T-helper 2 cell treated with Interferon-gamma antibody and Interleukin-4, amounts not matched to agents 100 ng/mL and 5 ng/mL, for 36 hours (primary cell): ENCODE measurements around the gene MYLK3. TPM values are rescaled to one million over a fixed set of nuclear protein-coding genes. Genes with fewer than 3 reads are reported as not detected.

Experiments used
- intact Hi-C: fragments of 100-400 bp; cut with micrococcal nuclease; formaldehyde crosslinking; loops from one replicate; pipeline ENCODE4 v1.15.1; 2023
- total RNA-seq: library from RNA; stranded (reverse); gene quantifications from 2 replicates; pipeline ENCODE4 v1.2.3, GENCODE V29; 2022

Gene MYLK3
- total RNA-seq, 1 donor from 2014 or later, result 0.39 TPM

GRCh38 chr16:46759309-46759708 is 11.2 kb upstream of the MYLK3 start:
- intact Hi-C loops, result no loop called here

- intact Hi-C loops, result no loop called here
These were observed 9.4 kb upstream of the MYLK3 start for GRCh38 chr16:46757339-46758050.

DNA sequence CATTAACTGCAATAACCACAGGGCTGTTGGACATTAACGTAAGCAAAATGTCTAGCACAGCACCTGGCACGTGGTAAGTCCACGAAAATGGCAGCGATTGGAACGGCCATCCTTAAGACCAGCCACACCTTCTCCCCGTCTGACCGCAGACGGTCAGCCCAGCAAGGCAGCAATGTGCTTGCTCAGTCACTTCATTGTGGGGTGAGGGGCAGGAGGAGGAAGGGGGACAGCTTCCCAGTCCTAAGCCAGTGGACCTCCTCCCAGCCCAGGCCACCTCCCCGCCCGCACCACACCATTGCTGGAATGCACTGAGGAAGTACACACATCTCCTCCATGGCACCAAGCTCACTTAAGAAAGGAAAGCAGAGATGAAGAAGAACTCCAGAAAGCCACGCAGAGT is 8.6 kb upstream of the MYLK3 start:
- intact Hi-C loops, result no loop called here

DNA sequence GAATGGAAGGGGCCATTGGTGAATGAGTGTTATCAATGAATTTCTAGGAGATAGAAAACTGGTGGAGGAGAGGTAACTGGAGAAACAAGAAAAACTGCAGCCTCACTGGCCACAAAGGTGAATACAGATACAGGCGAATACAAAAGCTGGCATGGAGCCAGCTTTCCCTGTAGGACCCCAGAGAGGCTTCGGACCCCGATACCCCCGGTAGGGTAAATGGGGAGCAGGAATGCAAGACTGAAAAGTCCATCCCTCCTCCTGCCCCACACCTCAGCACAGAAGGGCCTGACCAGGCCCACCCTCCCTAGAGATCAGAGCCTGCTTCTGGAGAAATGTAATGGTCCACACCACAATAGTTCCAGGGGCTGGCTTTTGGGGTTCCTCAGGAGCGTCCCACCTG is 4.9 kb upstream of the MYLK3 start:
- intact Hi-C loops, result no loop called here

- intact Hi-C loops, result no loop called here
These were observed 3.2 kb upstream of the MYLK3 start for GRCh38 chr16:46751381-46751780.

GRCh38 chr16:46748775-46749705 is 896 bp upstream of the MYLK3 start:
- intact Hi-C loops, result no loop called here

DNA sequence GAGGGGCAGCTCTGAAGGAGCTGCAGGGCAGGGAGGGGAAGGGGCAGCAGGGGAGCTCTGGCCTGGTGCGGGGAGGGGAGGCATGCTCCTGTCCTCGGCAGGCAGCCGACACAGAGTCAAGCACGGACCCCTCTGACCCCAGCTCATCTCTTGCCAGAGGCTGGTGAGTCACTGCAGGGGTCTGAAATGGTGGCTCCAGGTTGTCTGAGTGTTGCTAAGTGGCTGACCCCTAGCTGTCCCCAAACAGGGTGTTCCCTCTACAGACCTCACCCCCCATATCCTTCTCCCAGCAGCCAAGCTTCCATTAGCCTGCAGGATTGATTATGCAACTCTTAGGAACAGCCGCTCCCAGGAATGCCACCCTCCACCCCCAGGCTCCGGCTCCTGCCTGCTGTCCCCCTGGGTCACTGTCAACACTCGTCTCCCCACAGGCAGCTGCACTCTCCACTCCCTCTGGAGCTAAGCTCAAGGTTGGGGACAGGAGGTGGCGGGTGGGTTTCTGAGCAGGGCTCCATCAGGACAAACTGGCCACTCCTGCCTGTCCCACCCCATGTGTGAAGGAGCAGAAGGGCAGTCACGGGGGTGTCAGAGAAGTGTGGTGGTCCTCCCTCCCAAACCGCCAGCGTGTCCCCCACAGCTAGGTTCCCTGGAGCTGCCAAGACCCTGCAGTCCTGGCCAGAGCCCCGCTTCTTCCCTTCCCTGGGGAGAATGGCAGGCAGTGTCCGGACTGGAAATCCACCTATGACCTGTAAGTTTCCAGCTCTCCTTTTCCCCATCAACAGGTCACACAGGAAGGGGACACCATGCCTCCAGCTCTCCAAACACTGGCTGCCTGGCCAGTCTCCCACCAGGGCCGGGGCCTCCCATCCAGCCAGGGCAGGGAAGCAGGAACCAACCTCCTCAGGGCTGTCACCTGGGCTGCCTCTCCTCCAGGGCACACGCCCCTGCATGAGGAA is 1.0 kb downstream of the MYLK3 start:
- intact Hi-C loops, result no loop called here

DNA sequence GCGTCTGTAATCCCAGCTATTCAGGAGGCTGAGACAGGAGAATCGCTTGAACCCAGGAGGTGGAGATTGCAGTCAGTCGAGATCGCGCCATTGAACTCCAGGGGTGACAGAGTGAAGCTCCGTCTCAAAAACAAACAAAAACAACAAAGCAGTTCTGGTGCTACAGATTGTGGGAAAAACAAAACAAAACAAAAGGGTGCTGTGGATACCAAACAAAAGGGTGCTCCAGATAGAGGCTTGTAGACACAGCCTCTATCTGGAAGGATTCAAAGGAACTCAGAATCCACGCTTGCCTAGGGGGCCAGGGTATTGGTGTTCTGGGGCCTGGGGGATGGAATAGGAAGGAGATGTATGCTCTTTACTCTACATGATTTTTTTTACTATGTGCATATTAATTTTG is 2.5 kb downstream of the MYLK3 start:
- intact Hi-C loops, result no loop called here

GRCh38 chr16:46743232-46743719 is 4.9 kb downstream of the MYLK3 start:
- intact Hi-C loops, result no loop called here

GRCh38 chr16:46739934-46740333 is 8.2 kb downstream of the MYLK3 start:
- intact Hi-C loops, result no loop called here

DNA sequence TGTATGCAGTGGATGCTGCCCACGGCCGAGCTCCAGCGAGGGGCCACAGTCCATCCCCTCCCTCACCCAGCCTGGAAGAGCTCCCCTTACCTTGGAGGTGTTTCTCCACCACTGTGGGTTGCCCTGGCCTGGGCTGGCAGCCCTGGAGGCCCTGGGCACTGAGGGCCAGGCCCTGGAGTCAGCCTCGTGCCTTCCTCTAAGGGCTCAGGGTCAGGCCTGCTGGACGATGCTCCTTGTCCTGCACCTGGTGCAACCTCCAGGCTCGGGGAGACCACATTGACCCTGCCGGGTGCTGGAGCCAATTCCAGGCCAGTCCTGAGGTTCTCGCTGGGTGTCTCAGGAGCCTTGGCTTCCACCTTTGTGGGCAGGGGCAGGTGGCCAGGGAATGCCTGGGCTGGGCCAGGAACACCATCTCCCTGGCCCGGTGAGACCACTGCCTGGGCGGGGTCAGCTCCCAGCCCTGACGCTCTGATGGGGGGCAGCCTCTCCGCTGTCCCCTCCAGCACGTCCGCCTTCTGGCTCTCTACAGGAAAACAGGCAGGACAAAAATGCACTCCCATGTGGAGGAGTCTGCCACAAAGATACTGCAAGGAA is 10.4 kb downstream of the MYLK3 start:
- intact Hi-C loops, result no loop called here

GRCh38 chr16:46736695-46737094 is 11.4 kb downstream of the MYLK3 start:
- intact Hi-C loops, result no loop called here

GRCh38 chr16:46733319-46733830 is 14.8 kb downstream of the MYLK3 start:
- intact Hi-C loops, result no loop called here

DNA sequence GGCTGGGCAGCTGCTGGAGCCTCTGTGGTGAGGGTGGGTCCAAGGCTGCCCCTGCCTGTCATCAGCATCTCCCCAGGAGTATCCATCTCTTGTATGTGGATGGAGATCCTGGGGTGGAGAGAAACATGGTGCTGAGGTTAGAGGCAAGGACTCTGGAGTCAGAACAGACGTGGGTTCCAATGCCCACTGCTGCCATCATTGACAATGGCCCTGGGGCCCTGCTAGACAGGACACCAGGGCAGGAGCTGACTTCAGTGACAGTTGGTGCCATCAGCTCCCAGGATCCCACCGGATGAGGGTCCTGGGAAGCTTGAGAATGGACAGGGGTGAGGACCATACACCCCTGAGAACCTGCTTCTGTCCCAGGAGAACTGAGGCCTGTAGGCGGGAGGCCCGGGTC is 15.6 kb downstream of the MYLK3 start:
- intact Hi-C loops, result no loop called here

GRCh38 chr16:46731691-46732555 is 16.2 kb downstream of the MYLK3 start:
- intact Hi-C loops, result no loop called here

GRCh38 chr16:46730801-46731690 is 17.1 kb downstream of the MYLK3 start:
- intact Hi-C loops, result no loop called here

- intact Hi-C loops, result no loop called here
These were observed 18.0 kb downstream of the MYLK3 start for GRCh38 chr16:46730126-46730525.

DNA sequence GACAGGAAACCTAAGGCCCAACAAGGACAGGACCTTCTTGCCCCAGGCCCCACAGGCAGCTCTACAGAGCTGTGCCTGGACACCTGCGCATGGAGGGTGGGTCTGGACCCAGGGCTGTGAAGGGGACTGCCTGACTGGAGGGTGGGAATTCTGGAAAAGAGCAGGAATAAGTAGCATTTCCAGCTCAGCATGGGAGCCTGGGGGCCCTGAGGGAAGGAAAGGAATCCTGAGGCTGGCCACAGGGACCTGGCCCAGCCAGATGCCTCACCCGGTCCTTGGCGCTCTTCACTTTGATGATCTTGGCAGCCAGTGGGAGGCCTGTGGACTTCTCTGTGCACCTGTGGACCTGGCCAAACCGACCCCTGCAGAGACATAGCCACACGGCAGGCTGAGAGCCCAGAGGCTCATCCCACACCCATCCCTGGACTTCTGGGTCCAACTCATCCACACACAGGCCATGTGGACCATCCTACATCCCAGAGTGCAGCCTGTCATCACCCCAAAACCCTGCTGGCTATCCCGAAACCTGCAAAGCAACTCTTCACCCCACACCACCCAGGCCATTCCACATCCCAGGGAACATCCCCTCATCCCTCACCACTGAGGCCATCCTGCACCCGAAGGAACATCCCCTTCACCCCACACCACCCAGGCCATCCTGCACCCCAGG is 18.7 kb downstream of the MYLK3 start:
- intact Hi-C loops, result no loop called here
